Rectal smooth muscle tissue (tissue), 1 donor: ENCODE measurements around the gene HAL.

Experiments
- H3K27ac ChIP-seq: one replicate; pipeline ENCODE4 v1.7.0; 2013; ENCODE audit warnings: low read depth, low read length, inconsistent platforms
- H3K27me3 ChIP-seq: one replicate; pipeline ENCODE4 v1.7.0; 2013; ENCODE audit warnings: low read length; ENCODE audit not compliant: control insufficient read depth, insufficient read depth
- H3K36me3 ChIP-seq: one replicate; pipeline ENCODE4 v1.7.0; 2013; ENCODE audit warnings: low read length; ENCODE audit not compliant: control insufficient read depth, insufficient read depth
- H3K4me1 ChIP-seq: one replicate; pipeline ENCODE4 v1.7.0; 2013; ENCODE audit warnings: low read length; ENCODE audit not compliant: control insufficient read depth, insufficient read depth
- H3K4me3 ChIP-seq: one replicate; pipeline ENCODE4 v1.7.0; 2013; ENCODE audit warnings: low read length
- H3K9ac ChIP-seq: one replicate; pipeline ENCODE4 v1.7.0; 2013; ENCODE audit warnings: low read length

Gene HAL, protein sequence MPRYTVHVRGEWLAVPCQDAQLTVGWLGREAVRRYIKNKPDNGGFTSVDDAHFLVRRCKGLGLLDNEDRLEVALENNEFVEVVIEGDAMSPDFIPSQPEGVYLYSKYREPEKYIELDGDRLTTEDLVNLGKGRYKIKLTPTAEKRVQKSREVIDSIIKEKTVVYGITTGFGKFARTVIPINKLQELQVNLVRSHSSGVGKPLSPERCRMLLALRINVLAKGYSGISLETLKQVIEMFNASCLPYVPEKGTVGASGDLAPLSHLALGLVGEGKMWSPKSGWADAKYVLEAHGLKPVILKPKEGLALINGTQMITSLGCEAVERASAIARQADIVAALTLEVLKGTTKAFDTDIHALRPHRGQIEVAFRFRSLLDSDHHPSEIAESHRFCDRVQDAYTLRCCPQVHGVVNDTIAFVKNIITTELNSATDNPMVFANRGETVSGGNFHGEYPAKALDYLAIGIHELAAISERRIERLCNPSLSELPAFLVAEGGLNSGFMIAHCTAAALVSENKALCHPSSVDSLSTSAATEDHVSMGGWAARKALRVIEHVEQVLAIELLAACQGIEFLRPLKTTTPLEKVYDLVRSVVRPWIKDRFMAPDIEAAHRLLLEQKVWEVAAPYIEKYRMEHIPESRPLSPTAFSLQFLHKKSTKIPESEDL

DNA sequence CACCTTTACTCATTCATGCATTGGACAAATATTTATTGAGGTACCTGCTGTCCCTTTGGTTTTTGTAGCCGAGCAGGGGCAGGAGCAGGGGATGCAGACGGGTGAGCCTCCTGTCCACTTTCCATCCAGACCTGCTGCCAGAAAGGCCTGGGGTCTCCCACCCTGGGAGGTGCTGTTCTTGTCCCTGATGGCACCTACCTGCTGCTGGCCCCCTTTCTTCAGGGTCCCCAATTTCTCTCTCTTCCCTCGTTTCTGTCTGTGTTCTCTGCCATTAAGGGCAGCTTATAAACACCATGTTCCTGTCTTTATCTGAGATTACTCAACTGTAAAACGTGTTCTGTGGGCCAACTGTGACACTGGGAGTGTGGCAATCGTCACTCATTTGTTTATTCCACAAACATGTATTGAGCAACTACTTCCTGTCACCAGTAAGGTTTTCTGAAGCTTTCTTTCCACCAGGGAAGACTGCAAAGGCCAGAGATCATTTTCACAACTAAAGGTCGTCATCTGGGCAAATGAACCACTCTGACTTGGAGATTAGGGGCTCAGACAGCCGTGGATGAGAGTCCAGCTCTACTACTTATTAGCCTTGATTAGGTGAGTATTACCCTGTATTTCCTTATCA lies at the start of gene HAL:
Gene HAL, minus strand, starts transcription at position 311 of the 625 bp plus-strand sequence. CDS start 434 bp downstream, outside the sequence.
- no peaks in the 10 kb centered on the region for H3K27me3 ChIP-seq
- no peaks in the 10 kb centered on the region for H3K4me1 ChIP-seq
- H3K27ac ChIP-seq, result no peak within 1 kb of the TSS
- no peak within 1 kb of the TSS for H3K4me3 ChIP-seq
- peaks cover under 1% of the 10 kb centered on the region for H3K36me3 ChIP-seq
- H3K9ac ChIP-seq, result no peak within 1 kb of the TSS

DNA sequence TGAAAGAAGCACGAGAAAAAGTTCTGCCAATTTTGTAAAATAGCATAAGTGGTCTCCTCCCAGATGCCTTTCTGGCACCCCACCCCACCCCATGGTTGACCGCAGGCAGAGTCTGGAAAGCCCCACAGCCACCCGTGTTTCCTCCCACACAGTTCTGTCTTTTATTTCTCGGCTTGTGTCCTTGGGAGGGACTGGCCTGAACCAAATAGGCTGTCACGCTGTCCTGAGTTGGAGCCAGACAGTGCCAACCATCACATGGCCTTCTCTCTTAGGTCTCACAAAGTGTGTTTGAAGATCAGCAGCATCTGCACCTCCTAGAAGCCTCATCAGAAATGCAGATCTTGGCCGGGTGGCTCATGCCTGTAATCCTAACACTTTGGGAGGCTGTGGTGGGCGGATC lies 49.4 kb upstream of the HAL start:
- Histone ChIP-seq H3K9ac (no peak overlapping the region), H3K4me3 (no peak overlapping the region), H3K36me3 (no peaks in the 10 kb centered on the region), H3K4me1 (no peaks in the 10 kb centered on the region), H3K27me3 (no peaks in the 10 kb centered on the region), H3K27ac (no peak overlapping the region)

DNA sequence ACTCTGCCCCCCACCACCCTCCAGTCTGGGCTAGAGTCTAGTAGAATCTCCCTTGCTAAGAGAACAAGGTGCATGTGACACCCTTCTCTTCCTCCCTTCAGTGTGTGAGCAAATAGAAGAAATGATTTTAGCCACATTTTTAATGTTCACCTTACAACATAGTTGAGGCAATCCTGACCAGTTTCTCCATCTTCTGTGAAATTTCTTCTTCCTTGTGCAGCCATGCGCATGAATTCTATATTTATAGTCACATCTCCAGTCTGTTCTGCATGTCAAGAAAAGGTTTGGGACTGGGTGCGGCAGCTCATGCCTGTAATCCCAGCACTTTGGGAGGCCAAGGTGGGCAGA lies 48.8 kb upstream of the HAL start:
- Histone ChIP-seq H3K4me3 (no peak overlapping the region), H3K4me1 (no peaks in the 10 kb centered on the region), H3K27ac (no peak overlapping the region), H3K9ac (no peak overlapping the region), H3K36me3 (no peaks in the 10 kb centered on the region), H3K27me3 (no peaks in the 10 kb centered on the region)

DNA sequence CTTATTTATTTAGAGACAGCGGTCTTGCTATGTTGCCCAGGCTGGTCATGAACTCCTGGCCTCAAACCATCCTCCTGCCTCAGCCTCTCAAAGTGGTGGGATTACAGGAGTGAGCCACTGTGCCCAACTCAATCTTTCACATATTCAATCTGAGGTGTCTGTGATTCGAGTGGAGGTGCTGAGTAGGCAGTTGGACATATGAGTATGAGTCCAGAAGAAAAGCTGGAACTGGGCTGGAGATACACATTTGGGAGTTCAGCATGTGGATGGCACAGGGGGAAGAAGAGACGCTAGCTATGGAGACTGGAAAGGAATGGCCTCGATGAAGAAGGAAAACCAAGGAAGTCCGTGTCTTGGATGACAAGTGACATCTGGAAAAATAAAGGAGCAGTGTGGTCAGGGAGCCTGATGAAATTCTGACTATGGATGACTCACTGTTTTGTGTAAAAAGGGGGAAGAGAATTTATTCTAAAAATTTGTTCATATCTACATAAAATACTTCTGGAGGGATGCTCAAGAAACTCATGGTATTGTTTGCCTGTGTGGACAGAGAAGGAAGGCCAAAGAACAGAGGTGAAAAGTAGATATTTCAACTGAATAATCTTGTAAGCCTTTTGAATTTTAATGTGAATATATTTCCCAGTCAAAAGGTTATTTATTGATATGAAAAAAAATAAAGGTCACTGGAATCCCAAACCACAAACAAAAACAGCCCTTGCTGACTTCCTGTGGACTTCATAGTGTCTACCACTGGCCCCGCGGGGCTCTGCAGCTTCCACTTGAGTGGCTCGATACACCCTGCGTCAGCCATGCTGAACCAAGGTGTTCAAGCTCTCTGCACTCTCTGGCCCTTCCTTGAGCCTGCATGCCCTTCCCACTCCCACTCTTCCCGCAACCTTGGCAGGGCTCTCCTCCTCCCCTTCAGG lies 48.1 kb upstream of the HAL start:
- no peak overlapping the region for H3K27ac ChIP-seq
- H3K9ac ChIP-seq, result no peak overlapping the region
- no peak overlapping the region for H3K4me3 ChIP-seq
- no peaks in the 10 kb centered on the region for H3K36me3 ChIP-seq
- no peaks in the 10 kb centered on the region for H3K4me1 ChIP-seq
- H3K27me3 ChIP-seq, result no peaks in the 10 kb centered on the region

DNA sequence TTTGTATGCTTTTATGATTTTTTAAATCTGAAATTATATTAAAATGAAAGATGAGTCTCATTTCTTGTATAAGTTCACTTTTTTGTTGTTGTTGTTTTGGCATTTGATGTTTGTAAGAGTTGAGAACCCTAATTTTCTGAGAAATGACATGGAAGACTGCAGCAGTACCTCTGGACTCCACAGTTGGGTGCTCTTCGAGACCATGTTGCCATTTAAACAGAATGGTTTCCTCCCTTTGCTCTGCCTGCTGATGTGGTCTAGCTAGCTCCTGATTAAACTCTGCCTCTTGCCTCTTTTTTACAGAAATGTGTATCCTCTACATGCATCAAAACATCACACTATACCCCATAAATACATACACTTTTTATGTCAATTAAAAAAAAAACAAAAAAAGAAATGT lies 45.0 kb upstream of the HAL start:
- Histone ChIP-seq H3K4me1 (no peaks in the 10 kb centered on the region), H3K27me3 (no peaks in the 10 kb centered on the region), H3K27ac (no peak overlapping the region), H3K9ac (no peak overlapping the region), H3K4me3 (no peak overlapping the region), H3K36me3 (no peaks in the 10 kb centered on the region)

DNA sequence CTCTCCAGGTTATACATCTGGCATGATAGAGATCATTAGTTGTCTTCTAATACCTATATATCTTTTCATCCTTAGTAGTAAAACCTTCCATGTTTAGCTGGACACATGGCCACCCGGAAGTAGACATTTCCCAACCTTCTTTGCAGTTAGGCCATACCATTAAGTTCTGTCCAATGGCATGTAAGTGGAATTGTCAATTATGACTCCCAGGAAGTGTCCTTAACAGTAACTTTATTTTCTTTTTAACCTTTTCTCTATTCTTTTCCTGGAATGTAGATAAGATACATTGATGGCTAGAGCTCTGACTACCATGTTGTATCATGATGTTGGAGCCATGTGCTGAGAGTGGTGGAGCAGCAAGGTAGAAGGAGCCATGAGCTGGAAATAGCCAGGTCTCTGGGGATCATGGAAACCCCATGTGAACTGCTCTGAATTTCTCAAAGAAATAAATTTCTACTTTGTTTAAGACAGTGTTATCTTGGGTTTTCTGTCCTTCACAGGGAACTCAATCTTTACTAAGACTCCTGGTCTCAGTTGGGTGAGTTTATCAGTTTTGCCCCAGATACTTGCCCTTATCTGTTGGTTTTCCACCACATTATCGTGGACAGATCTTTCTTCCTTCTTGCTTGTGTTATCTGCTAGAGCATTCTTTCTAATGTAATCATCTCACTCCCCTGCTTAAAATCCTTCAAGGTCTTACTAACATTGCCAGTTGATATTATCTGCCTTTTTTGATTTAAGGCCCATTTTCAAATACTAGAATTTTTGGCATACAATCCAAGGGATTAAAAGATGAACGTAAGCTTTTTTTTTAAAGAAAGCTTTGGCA lies 44.4 kb upstream of the HAL start:
- Histone ChIP-seq H3K4me3 (no peak overlapping the region), H3K36me3 (no peaks in the 10 kb centered on the region), H3K9ac (no peak overlapping the region), H3K27me3 (no peaks in the 10 kb centered on the region), H3K27ac (no peak overlapping the region), H3K4me1 (no peaks in the 10 kb centered on the region)

DNA sequence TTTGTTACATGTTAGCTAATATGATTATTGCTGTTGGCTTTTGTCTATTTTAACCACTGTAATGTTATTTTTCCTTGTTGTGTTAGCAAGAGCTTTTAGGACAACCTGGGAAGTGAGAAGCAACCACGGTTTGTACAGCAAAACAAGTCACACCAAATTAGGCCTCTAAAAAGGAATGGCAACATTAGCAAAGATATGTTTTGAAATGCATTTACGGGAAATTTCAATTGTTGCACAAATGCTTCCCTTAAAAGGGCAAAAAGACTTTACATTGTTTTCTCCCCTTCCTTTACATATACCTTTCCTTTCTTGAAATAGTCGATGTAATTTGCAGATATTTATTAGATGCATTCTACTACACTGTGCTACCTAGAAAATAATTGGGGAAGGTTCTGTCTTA lies 43.4 kb upstream of the HAL start:
- no peak overlapping the region for H3K27ac ChIP-seq
- H3K36me3 ChIP-seq, result no peaks in the 10 kb centered on the region
- H3K4me1 ChIP-seq, result peaks cover 1% of the 10 kb centered on the region
- H3K9ac ChIP-seq, result no peak overlapping the region
- H3K4me3 ChIP-seq, result no peak overlapping the region
- no peaks in the 10 kb centered on the region for H3K27me3 ChIP-seq

DNA sequence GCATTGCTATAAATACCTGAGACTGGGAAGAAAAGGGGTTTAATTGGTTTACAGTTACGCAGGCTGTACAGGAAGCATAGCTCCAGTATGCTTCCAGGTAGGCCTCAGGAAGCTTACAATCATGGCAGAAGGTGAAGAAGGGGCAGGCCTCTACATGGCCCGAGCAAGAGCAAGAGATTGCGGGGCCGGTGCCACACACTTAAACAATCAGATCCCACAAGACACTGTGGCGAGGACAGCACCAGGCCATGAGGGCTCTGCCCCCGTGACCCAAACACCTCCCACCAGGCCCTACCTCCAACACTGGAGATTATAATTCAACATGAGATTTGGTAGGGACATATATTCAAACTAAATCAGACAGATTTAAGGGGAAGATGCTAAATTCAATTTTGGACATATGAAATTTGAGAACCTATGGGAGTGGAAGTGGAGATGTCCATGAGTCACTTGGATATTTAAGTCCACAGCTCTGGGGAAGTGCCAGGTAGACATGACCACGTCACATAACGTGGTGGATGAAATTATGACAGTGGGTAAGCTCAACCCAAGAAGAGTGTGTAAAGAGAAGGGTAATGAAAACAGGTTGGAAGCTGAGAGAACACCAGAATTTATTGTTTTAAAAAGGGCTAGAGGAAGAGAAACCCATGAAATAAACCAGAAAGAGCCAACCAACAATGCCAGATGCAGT lies 40.8 kb upstream of the HAL start:
- no peak overlapping the region for H3K27ac ChIP-seq
- peaks cover 7% of the 10 kb centered on the region for H3K4me1 ChIP-seq
- no peaks in the 10 kb centered on the region for H3K27me3 ChIP-seq
- no peaks in the 10 kb centered on the region for H3K36me3 ChIP-seq
- H3K9ac ChIP-seq, result no peak overlapping the region
- H3K4me3 ChIP-seq, result no peak overlapping the region

DNA sequence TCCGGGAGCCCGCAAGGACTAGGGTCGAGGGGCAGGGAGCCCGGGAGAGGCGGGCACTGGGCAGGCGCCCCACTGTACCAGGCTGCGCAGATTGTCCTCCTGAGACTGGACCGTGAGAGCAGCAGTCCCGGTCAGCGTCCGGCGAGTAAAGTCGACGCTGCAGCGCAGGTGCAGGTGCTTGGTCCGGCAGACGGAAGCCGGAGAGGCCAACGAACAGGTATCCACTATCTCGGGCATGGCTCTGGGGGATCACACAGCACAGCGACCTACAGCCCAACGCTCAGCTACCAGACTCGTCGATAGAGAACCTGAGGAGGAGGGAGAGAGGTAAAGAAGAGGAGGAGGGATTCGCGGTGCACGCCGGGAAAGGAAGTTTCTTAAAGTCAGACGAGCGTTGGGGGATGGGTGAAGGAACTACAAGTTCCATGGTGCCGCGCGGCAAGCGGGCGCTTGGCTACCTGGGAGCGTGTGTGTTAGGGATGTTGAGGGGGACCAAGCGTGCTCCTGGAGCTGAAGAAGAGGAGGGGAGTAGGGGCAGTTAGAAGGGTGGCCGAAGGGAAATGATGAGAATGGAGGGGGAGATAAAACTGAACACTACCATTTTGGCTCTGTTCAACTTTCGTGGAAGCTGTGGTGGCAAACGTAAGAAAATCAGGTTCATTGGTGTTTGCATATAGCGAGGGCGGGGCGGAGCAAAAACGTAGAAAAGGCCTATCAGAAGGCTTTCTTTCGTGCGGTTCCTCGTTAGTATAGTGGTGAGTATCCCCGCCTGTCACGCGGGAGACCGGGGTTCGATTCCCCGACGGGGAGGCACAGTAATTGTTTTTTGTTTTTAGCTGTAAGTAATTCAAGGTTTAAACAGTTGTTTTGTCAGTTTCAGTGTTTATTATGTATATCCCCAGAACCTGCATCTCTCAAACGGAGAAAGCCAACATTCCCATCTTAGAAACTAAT lies 39.4 kb upstream of the HAL start, which contains the start of gene LTA4H:
Gene LTA4H, minus strand, starts transcription at position 305 of the 954 bp plus-strand sequence. Its CDS starts 68 bp downstream, at position 237.
- Histone ChIP-seq H3K9ac (peak within 1 kb of the TSS; percentile 70), H3K36me3 (no peaks in the 10 kb centered on the region), H3K4me1 (peaks cover 7% of the 10 kb centered on the region), H3K27ac (peak within 1 kb of the TSS; percentile 86), H3K4me3 (peak within 1 kb of the TSS; percentile 85), H3K27me3 (no peaks in the 10 kb centered on the region)

DNA sequence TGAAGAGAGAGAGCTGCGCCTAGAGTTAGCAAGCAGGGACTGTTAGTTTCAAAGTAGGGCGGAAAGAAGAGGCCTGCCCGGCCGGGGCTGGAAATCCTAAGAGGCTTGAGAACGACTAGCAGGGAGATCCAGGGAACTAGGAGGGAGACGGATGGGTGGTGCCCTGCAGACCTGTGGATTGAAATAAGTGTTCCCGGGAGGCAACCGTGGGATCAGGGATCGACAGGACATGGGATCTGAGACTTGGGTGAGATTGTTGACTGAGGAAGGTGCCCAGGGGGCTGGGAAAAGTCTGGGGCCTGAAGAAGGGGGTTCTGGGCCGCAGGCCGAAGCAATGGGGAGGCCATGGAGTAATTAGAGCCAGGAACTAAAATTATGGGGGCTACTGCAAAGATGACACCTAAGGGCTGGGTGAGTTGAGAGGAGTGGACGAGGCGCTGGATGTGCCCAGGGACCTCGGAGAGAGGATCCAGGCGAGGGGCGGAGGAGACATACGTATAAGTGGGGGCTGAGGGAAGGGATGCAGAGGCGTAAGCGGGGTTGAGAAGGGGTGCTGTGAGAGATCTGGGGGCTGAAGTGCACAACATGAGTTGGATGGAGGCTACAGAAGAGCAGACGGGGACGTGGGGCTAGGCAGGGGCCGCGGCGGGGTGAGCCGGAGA lies 38.6 kb upstream of the HAL start:
- Histone ChIP-seq H3K27me3 (no peaks in the 10 kb centered on the region), H3K4me3 (peak overlapping the region; percentile 85), H3K4me1 (peaks cover 7% of the 10 kb centered on the region), H3K9ac (peak overlapping the region; percentile 70), H3K27ac (peak overlapping the region; percentile 86), H3K36me3 (no peaks in the 10 kb centered on the region)
